Retinal pigment epithelial cell (primary cell): ENCODE data around the gene TNFRSF14.

ENCODE experiments used
- DNase-seq: peaks from one replicate; pipeline ENCODE4 v3.0.0-alpha.2; 2010; ENCODE audit warnings: low read depth
- H3K4me3 ChIP-seq: 2 replicates; pipeline ENCODE4 v1.5.1; 2011; ENCODE audit warnings: mild to moderate bottlenecking, low read length, control low read depth, moderate library complexity
- CTCF ChIP-seq: conservative IDR thresholded peaks from 2 replicates; pipeline ENCODE4 v1.5.1; 2011; ENCODE audit warnings: low read depth, low read length, control low read depth, inconsistent platforms

The TNFRSF14 gene

GRCh38 chr1:2595812-2596529 lies 39.8 kb downstream of the TNFRSF14 start:
- DNase-seq = no peak
- TF ChIP-seq CTCF = no peak

GRCh38 chr1:2596530-2597333 lies 40.6 kb downstream of the TNFRSF14 start:
- DNase-seq = no peak
- TF ChIP-seq CTCF = no peak
- no peak overlapping the region for H3K4me3 ChIP-seq

More at GRCh38 chr1:2595812-2596529, 39.8 kb downstream of the TNFRSF14 start:
- H3K4me3 ChIP-seq = no peak overlapping the region

GRCh38 chr1:2597441-2598328 lies 41.5 kb downstream of the TNFRSF14 start:
- no peak for DNase-seq
- H3K4me3 ChIP-seq = no peak overlapping the region
- no peak for TF ChIP-seq CTCF

- H3K4me3 ChIP-seq = no peak overlapping the region
- DNase-seq = no peak
- TF ChIP-seq CTCF = no peak
These were observed 42.3 kb downstream of the TNFRSF14 start for GRCh38 chr1:2598329-2598931.

GRCh38 chr1:2601721-2602303 lies 45.6 kb downstream of the TNFRSF14 start:
- H3K4me3 ChIP-seq = no peak overlapping the region
- TF ChIP-seq CTCF = no peak
- DNase-seq = no peak

GRCh38 chr1:2602311-2602835 lies 46.2 kb downstream of the TNFRSF14 start:
- no peak for TF ChIP-seq CTCF
- no peak overlapping the region for H3K4me3 ChIP-seq
- no peak for DNase-seq
